ENCODE measurements around the gene CDK5. TPM values are rescaled to one million over a fixed set of nuclear protein-coding genes. Genes with fewer than 3 reads are reported as not detected.
A peak's percentile ranks its signal among the peaks of the same experiment; 100 is the strongest.

CDK5 gene
- total RNA-seq, 1 experiment from 2014 or later = 19.8 TPM

DNA sequence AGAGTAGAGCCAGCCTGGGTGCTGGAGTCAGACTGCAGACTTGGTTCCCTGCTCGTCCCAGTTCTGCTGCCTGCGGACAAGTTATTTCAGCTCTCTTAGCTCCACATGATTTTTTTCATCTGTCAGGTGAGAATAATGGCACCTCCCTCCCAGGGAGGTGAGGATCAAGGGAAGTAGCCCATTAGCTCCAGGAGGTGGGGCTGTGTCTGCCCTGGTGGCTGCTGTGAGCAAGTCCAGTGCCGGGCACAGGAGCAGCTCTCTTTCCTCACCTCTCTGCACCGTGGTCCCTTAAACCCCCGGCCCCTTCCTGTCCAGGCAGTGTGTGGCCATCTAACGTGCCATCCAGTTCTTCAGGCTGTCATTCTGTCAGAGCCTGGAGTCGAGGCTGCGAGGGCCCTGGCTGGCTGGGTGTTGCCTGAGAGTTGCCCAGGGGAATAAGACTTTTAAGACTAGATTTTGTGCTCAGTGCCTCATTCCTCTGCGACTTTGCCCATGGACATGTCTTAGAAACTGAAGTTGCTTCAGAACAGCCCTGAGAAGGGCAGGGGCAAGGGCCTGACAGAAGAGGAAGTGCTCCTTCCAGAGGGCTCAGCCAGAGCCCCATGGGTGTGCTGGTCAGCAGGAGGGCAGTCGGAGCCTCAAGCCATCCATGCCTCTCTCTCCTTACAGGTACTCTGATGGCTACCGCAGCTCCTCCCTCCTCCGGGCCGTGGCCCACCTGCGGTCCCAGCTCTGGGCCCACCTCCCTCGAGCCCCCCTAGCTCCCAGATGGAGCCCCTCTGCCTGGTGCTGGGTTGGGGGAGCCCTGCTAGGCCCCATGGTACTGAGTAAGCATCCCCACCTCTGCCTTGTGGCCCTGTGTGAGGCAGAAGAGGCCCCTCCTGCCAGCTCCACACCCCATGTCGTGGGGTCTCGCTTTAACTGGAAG is 24.5 kb downstream of the CDK5 start:
- CTCF ChIA-PET = interaction anchor here (1.4 kb wide), 1 partner anchor 78 kb away, joined by 4 read pairs; no protein-coding TSS in a partner anchor
- POLR2A ChIA-PET = no interaction called here
- no peak overlapping the region for H3K27ac ChIP-seq (ENCODE audit: low read depth, low read length)
- H3K4me3 ChIP-seq (replicated peaks in 1 of 2; ENCODE audit: low read depth in 1 of 2, low read length in 2 of 2) = no peak overlapping the region
- no TSS peak for BruUV-seq (replicated peaks)
- RAD21 ChIA-PET (ENCODE audit: low non-redundant PET in 1 of 2, low total read pairs in 2 of 2, uncharacterized antibody in 2 of 2, unreplicated experiment in 2 of 2) = no interaction called here
- H3K9ac ChIP-seq (ENCODE audit: low read length) = no peak overlapping the region
- TF ChIP-seq, protein P1, sequence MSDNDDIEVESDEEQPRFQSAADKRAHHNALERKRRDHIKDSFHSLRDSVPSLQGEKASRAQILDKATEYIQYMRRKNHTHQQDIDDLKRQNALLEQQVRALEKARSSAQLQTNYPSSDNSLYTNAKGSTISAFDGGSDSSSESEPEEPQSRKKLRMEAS (IDR thresholded peaks at IDR 0.05) = no peak
- TF ChIP-seq ELF1 (IDR thresholded peaks at IDR 0.05; ENCODE audit: borderline replicate concordance, low read depth) = no peak
- no peak for TF ChIP-seq CBX3 (IDR thresholded peaks at IDR 0.05; ENCODE audit: low read depth)
- TF ChIP-seq EZH2phosphoT487 (IDR thresholded peaks at IDR 0.05; ENCODE audit: borderline replicate concordance) = no peak
- no peak for TF ChIP-seq ZFX (IDR thresholded peaks at IDR 0.05)
- no peak for TF ChIP-seq RAD21 (IDR thresholded peaks at IDR 0.05; ENCODE audit: low read depth)
- no peak for TF ChIP-seq TCF7L2 (IDR thresholded peaks at IDR 0.05; ENCODE audit: borderline replicate concordance, extremely low read depth, insufficient read depth, insufficient read length)
- no peak for TF ChIP-seq CEBPB (IDR thresholded peaks at IDR 0.05; ENCODE audit: low read depth)
- TF ChIP-seq, protein P2, sequence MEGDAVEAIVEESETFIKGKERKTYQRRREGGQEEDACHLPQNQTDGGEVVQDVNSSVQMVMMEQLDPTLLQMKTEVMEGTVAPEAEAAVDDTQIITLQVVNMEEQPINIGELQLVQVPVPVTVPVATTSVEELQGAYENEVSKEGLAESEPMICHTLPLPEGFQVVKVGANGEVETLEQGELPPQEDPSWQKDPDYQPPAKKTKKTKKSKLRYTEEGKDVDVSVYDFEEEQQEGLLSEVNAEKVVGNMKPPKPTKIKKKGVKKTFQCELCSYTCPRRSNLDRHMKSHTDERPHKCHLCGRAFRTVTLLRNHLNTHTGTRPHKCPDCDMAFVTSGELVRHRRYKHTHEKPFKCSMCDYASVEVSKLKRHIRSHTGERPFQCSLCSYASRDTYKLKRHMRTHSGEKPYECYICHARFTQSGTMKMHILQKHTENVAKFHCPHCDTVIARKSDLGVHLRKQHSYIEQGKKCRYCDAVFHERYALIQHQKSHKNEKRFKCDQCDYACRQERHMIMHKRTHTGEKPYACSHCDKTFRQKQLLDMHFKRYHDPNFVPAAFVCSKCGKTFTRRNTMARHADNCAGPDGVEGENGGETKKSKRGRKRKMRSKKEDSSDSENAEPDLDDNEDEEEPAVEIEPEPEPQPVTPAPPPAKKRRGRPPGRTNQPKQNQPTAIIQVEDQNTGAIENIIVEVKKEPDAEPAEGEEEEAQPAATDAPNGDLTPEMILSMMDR (IDR thresholded peaks at IDR 0.05 in 2 of 3, conservative IDR thresholded peaks at IDR 0.05 in 1 of 3; ENCODE audit: borderline replicate concordance in 1 of 3, insufficient read depth in 1 of 3, low read depth in 2 of 3, low read length in 2 of 3) = peak in 2 of 3 experiments; percentile 38 to 44; a peak in 3 of 6 replicates
- intact Hi-C loops (cut with micrococcal nuclease) = no loop called here
- no peak overlapping the region for H2AFZ ChIP-seq (ENCODE audit: low read depth, low read length, poor library complexity, severe bottlenecking)
- H3K27me3 ChIP-seq (ENCODE audit: insufficient read depth, low read length) = no peaks in the 10 kb centered on the region
- no peaks in the 10 kb centered on the region for H4K20me1 ChIP-seq (ENCODE audit: insufficient read depth)
- ATAC-seq (no peak), DNase-seq (ENCODE audit: low read depth, low spot score) (no peak)
- peaks cover 6% of the 10 kb centered on the region for H3K79me2 ChIP-seq (ENCODE audit: insufficient read depth, low read length)
- H3K4me2 ChIP-seq (ENCODE audit: low read length) = no peak overlapping the region
- H3K4me1 ChIP-seq (ENCODE audit: control insufficient read depth in 1 of 2, insufficient read depth in 2 of 2, low read length in 2 of 2) = peaks cover 3 to 15% of the 10 kb centered on the region in 2 experiments; a peak in 3 of 4 replicates
- H3K9me3 ChIP-seq (ENCODE audit: control insufficient read depth in 1 of 2, insufficient read depth in 1 of 2, low read depth in 1 of 2, low read length in 2 of 2) = no peaks in the 10 kb centered on the region
- H3K9me2 ChIP-seq (ENCODE audit: insufficient read depth) = no peaks in the 10 kb centered on the region
- H3K36me3 ChIP-seq (ENCODE audit: control insufficient read depth in 1 of 2, insufficient read depth in 2 of 2, low read length in 2 of 2) = peaks cover 3 to 10% of the 10 kb centered on the region in 2 experiments; a peak in 2 of 4 replicates

Measured in HCT116 (cell line).